NOMO-1 (cell line): ENCODE measurements around the gene CDPF1.

Experiments
- DNase-seq, 2 experiments: peaks; one replicate each; lab custom pipeline; 2025; ENCODE audit not compliant: unreplicated experiment in 2 of 2; lab: John Stamatoyannopoulos, UW

Gene CDPF1

GRCh38 chr22:46250035-46250782 is at the start of gene CDPF1:
Gene CDPF1 (minus strand): TSS chr22:46250293. CDS start chr22:46248284, 2,009 bp downstream.
- DNase-seq, result peak; percentile 88 to 94

- no peak for DNase-seq
Measured at GRCh38 chr22:46299101-46299500, 49.0 kb upstream of the CDPF1 start.

- no peak for DNase-seq
Measured at GRCh38 chr22:46297151-46297812, 47.2 kb upstream of the CDPF1 start.

- DNase-seq, result peak; percentile 97
Measured at GRCh38 chr22:46296257-46297150, 46.4 kb upstream of the CDPF1 start, which contains the start of gene GTSE1. Gene GTSE1 (plus strand): TSS chr22:46296870. CDS start chr22:46297401, 531 bp downstream.

- no peak for DNase-seq
Measured at GRCh38 chr22:46295277-46295971, 45.3 kb upstream of the CDPF1 start.

- no peak for DNase-seq
Measured at GRCh38 chr22:46294784-46295183, 44.7 kb upstream of the CDPF1 start.

- DNase-seq, result no peak
Measured at GRCh38 chr22:46293577-46294260, 43.6 kb upstream of the CDPF1 start.

GRCh38 chr22:46292732-46293131 is 42.6 kb upstream of the CDPF1 start:
- DNase-seq, result no peak

GRCh38 chr22:46292173-46292572 is 42.1 kb upstream of the CDPF1 start:
- no peak for DNase-seq

GRCh38 chr22:46290843-46291785 is 41.0 kb upstream of the CDPF1 start:
- no peak for DNase-seq

GRCh38 chr22:46290121-46290842 is 40.2 kb upstream of the CDPF1 start:
- DNase-seq, result no peak

GRCh38 chr22:46289244-46289891 is 39.3 kb upstream of the CDPF1 start:
- DNase-seq, result no peak

GRCh38 chr22:46288846-46289243 is 38.8 kb upstream of the CDPF1 start:
- DNase-seq, result no peak

- peak; percentile 28 to 49 for DNase-seq
Measured at GRCh38 chr22:46287873-46288751, 38.0 kb upstream of the CDPF1 start.

GRCh38 chr22:46286941-46287872 is 37.1 kb upstream of the CDPF1 start:
- DNase-seq, result no peak

- no peak for DNase-seq
Measured at GRCh38 chr22:46286006-46286405, 35.9 kb upstream of the CDPF1 start.
